ENCODE results near the gene UBE4A. TPM values are rescaled to one million over a fixed set of nuclear protein-coding genes. Genes with fewer than 3 reads are reported as not detected.

UBE4A gene
- total RNA-seq, 1 experiment from 2014 or later: 54.2 TPM

GRCh38 chr11:118437208-118438125 is 78.1 kb downstream of the UBE4A start:
- Histone ChIP-seq H3K9me3 (ENCODE audit: low read depth, low read length, poor library complexity, severe bottlenecking) (no peaks in the 10 kb centered on the region), H3K27ac (ENCODE audit: low read depth, low read length, poor library complexity, severe bottlenecking) (peak overlapping the region; percentile 82), H3K4me1 (ENCODE audit: insufficient read depth, low read length, poor library complexity, severe bottlenecking) (peaks cover 48% of the 10 kb centered on the region), H3K27me3 (replicated peaks; ENCODE audit: insufficient read depth, low read depth, low read length, poor library complexity) (no peaks in the 10 kb centered on the region), H3K4me3 (ENCODE audit: low read depth, low read length, poor library complexity, severe bottlenecking) (peak overlapping the region; percentile 93), H3K36me3 (ENCODE audit: insufficient read depth, low read length, poor library complexity, severe bottlenecking) (peaks cover 17% of the 10 kb centered on the region)
- ChIA-PET CTCF (no interaction called here), POLR2A (ENCODE audit: low non-redundant PET) (no interaction called here)
- intact Hi-C loops (cut with micrococcal nuclease; ENCODE audit: unreplicated experiment): loop anchor here (5.0 kb wide), 1 partner anchor 50 kb away; no protein-coding TSS in a partner anchor
- peak; percentile 64 for DNase-seq (ENCODE audit: low spot score)
- no TSS peak for BruUV-seq (replicated peaks)
- no peak for TF ChIP-seq EZH2 (IDR thresholded peaks at IDR 0.05; ENCODE audit: borderline replicate concordance, low read depth, low read length, poor library complexity, severe bottlenecking)
- no peak for TF ChIP-seq CTCF (conservative IDR thresholded peaks at IDR 0.05; ENCODE audit: low read depth, low read length)

- no peaks in the 10 kb centered on the region for H3K9me3 ChIP-seq (ENCODE audit: low read depth, low read length, poor library complexity, severe bottlenecking)
- TF ChIP-seq EZH2 (IDR thresholded peaks at IDR 0.05; ENCODE audit: borderline replicate concordance, low read depth, low read length, poor library complexity, severe bottlenecking) (no peak), CTCF (conservative IDR thresholded peaks at IDR 0.05; ENCODE audit: low read depth, low read length) (no peak)
- ChIA-PET CTCF (no interaction called here), POLR2A (ENCODE audit: low non-redundant PET) (interaction anchor here (0.5 kb wide), 1 partner anchor 105 kb away, joined by 7 read pairs; no protein-coding TSS in a partner anchor)
- peaks cover 17% of the 10 kb centered on the region for H3K36me3 ChIP-seq (ENCODE audit: insufficient read depth, low read length, poor library complexity, severe bottlenecking)
- H3K4me1 ChIP-seq (ENCODE audit: insufficient read depth, low read length, poor library complexity, severe bottlenecking): peaks cover 56% of the 10 kb centered on the region
- intact Hi-C loops (cut with micrococcal nuclease; ENCODE audit: unreplicated experiment): loop anchor here (5.0 kb wide), 1 partner anchor 49 kb away; no protein-coding TSS in a partner anchor
- TSS peak; percentile 19 for BruUV-seq (replicated peaks)
- H3K27ac ChIP-seq (ENCODE audit: low read depth, low read length, poor library complexity, severe bottlenecking): peak overlapping the region; percentile 82
- peak overlapping the region; percentile 93 for H3K4me3 ChIP-seq (ENCODE audit: low read depth, low read length, poor library complexity, severe bottlenecking)
- DNase-seq (ENCODE audit: low spot score): peak; percentile 78
- no peaks in the 10 kb centered on the region for H3K27me3 ChIP-seq (replicated peaks; ENCODE audit: insufficient read depth, low read depth, low read length, poor library complexity)
Observed at GRCh38 chr11:118438314-118438931, 79.0 kb downstream of the UBE4A start.

- Histone ChIP-seq H3K36me3 (ENCODE audit: insufficient read depth, low read length, poor library complexity, severe bottlenecking) (peaks cover 17% of the 10 kb centered on the region), H3K4me3 (ENCODE audit: low read depth, low read length, poor library complexity, severe bottlenecking) (no peak overlapping the region), H3K27me3 (replicated peaks; ENCODE audit: insufficient read depth, low read depth, low read length, poor library complexity) (no peaks in the 10 kb centered on the region), H3K4me1 (ENCODE audit: insufficient read depth, low read length, poor library complexity, severe bottlenecking) (peaks cover 46% of the 10 kb centered on the region), H3K9me3 (ENCODE audit: low read depth, low read length, poor library complexity, severe bottlenecking) (no peaks in the 10 kb centered on the region), H3K27ac (ENCODE audit: low read depth, low read length, poor library complexity, severe bottlenecking) (no peak overlapping the region)
- no peak for TF ChIP-seq CTCF (conservative IDR thresholded peaks at IDR 0.05; ENCODE audit: low read depth, low read length)
- BruUV-seq (replicated peaks): no TSS peak
- DNase-seq (ENCODE audit: low spot score): no peak
- POLR2A ChIA-PET (ENCODE audit: low non-redundant PET): no interaction called here
- CTCF ChIA-PET: no interaction called here
- intact Hi-C loops (cut with micrococcal nuclease; ENCODE audit: unreplicated experiment): loop anchor here (5.0 kb wide), 1 partner anchor 48 kb away; no protein-coding TSS in a partner anchor
Observed at GRCh38 chr11:118439646-118440045, 80.2 kb downstream of the UBE4A start.

All from A673 (cell line).